Activated CD8-positive, alpha-beta memory T cell treated with anti-CD3 and anti-CD28 coated beads, Interleukin-2, amount 10 ng/mL, durations not matched to agents 7 days and 5 days (primary cell): Measurements from ENCODE around the gene CCDC120. TPM values are rescaled to one million over a fixed set of nuclear protein-coding genes. Genes with fewer than 3 reads are reported as not detected.
A peak's percentile ranks its signal among the peaks of the same experiment; 100 is the strongest.

ENCODE experiments used
- ATAC-seq: fragments of 150-1000 bp; cut with Tn5 transposase; one replicate; pipeline ENCODE4 v1.10.0; 2021; ENCODE audit warnings: moderate library complexity
- CTCF ChIA-PET: fragments of 350-600 bp; sonication (Branson Sonifier 250); formaldehyde crosslinking; loops from one replicate; lab custom pipeline; 2021; ENCODE audit warnings: antibody characterized with exemption; lab: Charles Lee
- DNase-seq: peaks from one replicate; pipeline ENCODE4 v3.0.0-alpha.2; 2020
- H3K27ac Mint-ChIP-seq: one replicate; pipeline ENCODE4 v1.8.0; 2021; ENCODE audit warnings: mild to moderate bottlenecking, mixed read lengths
- H3K27me3 Mint-ChIP-seq: one replicate; pipeline ENCODE4 v1.8.0; 2021; ENCODE audit warnings: mixed read lengths
- H3K36me3 Mint-ChIP-seq: one replicate; pipeline ENCODE4 v1.8.0; 2021; ENCODE audit warnings: mild to moderate bottlenecking, mixed read lengths
- H3K4me1 Mint-ChIP-seq: one replicate; pipeline ENCODE4 v1.8.0; 2021; ENCODE audit warnings: mixed read lengths
- H3K4me3 Mint-ChIP-seq: one replicate; pipeline ENCODE4 v1.8.0; 2021; ENCODE audit warnings: mild to moderate bottlenecking, moderate library complexity, mixed read lengths
- H3K9me3 Mint-ChIP-seq: one replicate; pipeline ENCODE4 v1.8.0; 2022; ENCODE audit warnings: low read depth, mixed read lengths
- total RNA-seq, 2 experiments: library from RNA; stranded (reverse); gene quantifications; one replicate each; pipeline ENCODE4 v1.2.3, GENCODE V29; 2021

The CCDC120 gene
- total RNA-seq, 2 experiments from 2014 or later, result 6.9 to 7.9 TPM

GRCh38 chrX:49066690-49067089 is 7.9 kb downstream of the CCDC120 start:
- H3K4me3 Mint-ChIP-seq, result no peak overlapping the region
- H3K27ac Mint-ChIP-seq, result no peak overlapping the region
- H3K27me3 Mint-ChIP-seq, result no peaks in the 10 kb centered on the region
- H3K36me3 Mint-ChIP-seq, result peaks cover 3% of the 10 kb centered on the region
- CTCF ChIA-PET, result no interaction called here
- no peak for DNase-seq
- no peaks in the 10 kb centered on the region for H3K9me3 Mint-ChIP-seq
- H3K4me1 Mint-ChIP-seq, result no peaks in the 10 kb centered on the region
- ATAC-seq, result no peak

GRCh38 chrX:49067285-49068120 is 8.7 kb downstream of the CCDC120 start:
- DNase-seq (no peak), ATAC-seq (no peak)
- Mint-ChIP-seq H3K4me1 (no peaks in the 10 kb centered on the region), H3K9me3 (no peaks in the 10 kb centered on the region), H3K4me3 (no peak overlapping the region), H3K36me3 (peaks cover 6% of the 10 kb centered on the region), H3K27me3 (no peaks in the 10 kb centered on the region), H3K27ac (no peak overlapping the region)
- CTCF ChIA-PET, result interaction anchor here (1.0 kb wide), 1 partner anchor 23 kb away, joined by 3 read pairs; no protein-coding TSS in a partner anchor

GRCh38 chrX:49069038-49069437 is 10.2 kb downstream of the CCDC120 start:
- ATAC-seq (no peak), DNase-seq (no peak)
- Mint-ChIP-seq H3K27ac (no peak overlapping the region), H3K9me3 (no peaks in the 10 kb centered on the region), H3K4me3 (no peak overlapping the region), H3K4me1 (peaks cover 7% of the 10 kb centered on the region), H3K36me3 (peaks cover 9% of the 10 kb centered on the region), H3K27me3 (no peaks in the 10 kb centered on the region)
- CTCF ChIA-PET, result interaction anchor here (1.0 kb wide), 1 partner anchor 25 kb away, joined by 3 read pairs; no protein-coding TSS in a partner anchor

GRCh38 chrX:49070988-49071387 is 12.2 kb downstream of the CCDC120 start:
- no peaks in the 10 kb centered on the region for H3K27me3 Mint-ChIP-seq
- H3K27ac Mint-ChIP-seq, result no peak overlapping the region
- H3K4me3 Mint-ChIP-seq, result no peak overlapping the region
- CTCF ChIA-PET, result no interaction called here
- H3K4me1 Mint-ChIP-seq, result peaks cover 10% of the 10 kb centered on the region
- no peak for ATAC-seq
- H3K36me3 Mint-ChIP-seq, result peaks cover 13% of the 10 kb centered on the region
- DNase-seq, result no peak
- H3K9me3 Mint-ChIP-seq, result no peaks in the 10 kb centered on the region

- H3K27ac Mint-ChIP-seq, result no peak overlapping the region
These were observed 13.3 kb downstream of the CCDC120 start for GRCh38 chrX:49071877-49072711.

GRCh38 chrX:49072712-49073095 is 13.9 kb downstream of the CCDC120 start:
- Mint-ChIP-seq H3K9me3 (no peaks in the 10 kb centered on the region), H3K4me1 (peaks cover 10% of the 10 kb centered on the region), H3K4me3 (peak overlapping the region; percentile 82), H3K27ac (peak overlapping the region; percentile 77), H3K36me3 (peaks cover 13% of the 10 kb centered on the region), H3K27me3 (no peaks in the 10 kb centered on the region)
- CTCF ChIA-PET, result no interaction called here
- no peak for DNase-seq
- no peak for ATAC-seq

More at GRCh38 chrX:49071877-49072711, 13.3 kb downstream of the CCDC120 start:
- H3K36me3 Mint-ChIP-seq, result peaks cover 13% of the 10 kb centered on the region
- ATAC-seq (no peak), DNase-seq (no peak)
- H3K4me1 Mint-ChIP-seq, result peaks cover 10% of the 10 kb centered on the region
- H3K9me3 Mint-ChIP-seq, result no peaks in the 10 kb centered on the region
- CTCF ChIA-PET, result no interaction called here
- no peak overlapping the region for H3K4me3 Mint-ChIP-seq
- no peaks in the 10 kb centered on the region for H3K27me3 Mint-ChIP-seq

- H3K36me3 Mint-ChIP-seq, result peaks cover 13% of the 10 kb centered on the region
- ATAC-seq (peak; percentile 98), DNase-seq (peak; percentile 94)
- CTCF ChIA-PET, result interaction anchor here (0.6 kb wide), 1 partner anchor 97 kb away, joined by 3 read pairs; no protein-coding TSS in a partner anchor
- peaks cover 15% of the 10 kb centered on the region for H3K4me1 Mint-ChIP-seq
- peak within 1 kb of the TSS; percentile 77 for H3K27ac Mint-ChIP-seq
- no peaks in the 10 kb centered on the region for H3K27me3 Mint-ChIP-seq
- H3K4me3 Mint-ChIP-seq, result peak within 1 kb of the TSS; percentile 82
- no peaks in the 10 kb centered on the region for H3K9me3 Mint-ChIP-seq
These were observed 15.1 kb downstream of the CCDC120 start, which contains the start of gene PRAF2 for GRCh38 chrX:49073601-49074575. PRAF2 (minus strand) TSS chrX:49074002; CDS start chrX:49073987, 15 bp downstream.

GRCh38 chrX:49075347-49075746 is 16.5 kb downstream of the CCDC120 start:
- Mint-ChIP-seq H3K27me3 (no peaks in the 10 kb centered on the region), H3K4me3 (no peak overlapping the region), H3K36me3 (peaks cover 15% of the 10 kb centered on the region), H3K9me3 (no peaks in the 10 kb centered on the region), H3K4me1 (peaks cover 21% of the 10 kb centered on the region), H3K27ac (no peak overlapping the region)
- ATAC-seq, result no peak
- no peak for DNase-seq
- CTCF ChIA-PET, result no interaction called here

GRCh38 chrX:49077941-49078340 is 19.1 kb downstream of the CCDC120 start:
- H3K36me3 Mint-ChIP-seq, result peaks cover 7% of the 10 kb centered on the region
- no peaks in the 10 kb centered on the region for H3K27me3 Mint-ChIP-seq
- CTCF ChIA-PET, result no interaction called here
- H3K4me1 Mint-ChIP-seq, result peaks cover 23% of the 10 kb centered on the region
- no peak for ATAC-seq
- no peak overlapping the region for H3K27ac Mint-ChIP-seq
- no peak for DNase-seq
- H3K9me3 Mint-ChIP-seq, result no peaks in the 10 kb centered on the region
- H3K4me3 Mint-ChIP-seq, result no peak overlapping the region

- DNase-seq (peak; percentile 86), ATAC-seq (peak; percentile 89)
- H3K36me3 Mint-ChIP-seq, result peaks cover 7% of the 10 kb centered on the region
- CTCF ChIA-PET, result interaction anchor here (0.7 to 1.4 kb wide), 6 partner anchors 17 to 540 kb away, joined by 3 to 6 read pairs (median 3); partner anchors contain the start of gene TBC1D25
- H3K9me3 Mint-ChIP-seq, result no peaks in the 10 kb centered on the region
- peak within 1 kb of the TSS; percentile 90 for H3K4me3 Mint-ChIP-seq
- peak within 1 kb of the TSS; percentile 97 for H3K27ac Mint-ChIP-seq
- peaks cover 20% of the 10 kb centered on the region for H3K4me1 Mint-ChIP-seq
- H3K27me3 Mint-ChIP-seq, result no peaks in the 10 kb centered on the region
These were observed 21.0 kb downstream of the CCDC120 start, which contains the start of gene WDR45 for GRCh38 chrX:49079489-49080428. WDR45 (minus strand) TSS chrX:49079887; CDS start chrX:49078095, 1,792 bp downstream.

- Mint-ChIP-seq H3K27me3 (no peaks in the 10 kb centered on the region), H3K36me3 (peaks cover 3% of the 10 kb centered on the region), H3K4me3 (peak overlapping the region; percentile 28), H3K27ac (no peak overlapping the region), H3K9me3 (no peaks in the 10 kb centered on the region), H3K4me1 (peaks cover 20% of the 10 kb centered on the region)
- ATAC-seq, result no peak
- CTCF ChIA-PET, result no interaction called here
- no peak for DNase-seq
These were observed 23.6 kb downstream of the CCDC120 start for GRCh38 chrX:49082271-49082871.
